Mononuclear cell (primary cell): Measurements from ENCODE around the gene GRK3. TPM values are rescaled to one million over a fixed set of nuclear protein-coding genes. Genes with fewer than 3 reads are reported as not detected.
"Not testable (repeated sequence)": the region's sequence is repeated elsewhere in the genome, so short reads cannot be mapped to it uniquely, and the experiment has no call there.

Experiments
- H3K27me3 ChIP-seq: 2 replicates; pipeline ENCODE4 v1.6.0; 2011; ENCODE audit warnings: low read length, control low read depth; ENCODE audit not compliant: insufficient read depth
- H3K4me1 ChIP-seq: 2 replicates; pipeline ENCODE4 v1.5.1; 2011; ENCODE audit warnings: mild to moderate bottlenecking, low read length, control low read depth; ENCODE audit not compliant: insufficient read depth
- H3K4me3 ChIP-seq: 2 replicates; pipeline ENCODE4 v1.5.1; 2011; ENCODE audit warnings: mild to moderate bottlenecking, low read length, moderate library complexity
- H3K9me3 ChIP-seq: 2 replicates; pipeline ENCODE4 v1.5.1; 2011; ENCODE audit warnings: low read depth, mild to moderate bottlenecking, control low read depth, low read length
- total RNA-seq: library from RNA; depleted of rRNA; stranded (reverse); fragments of >200 nt; gene quantifications from one replicate; pipeline ENCODE4 v1.2.3, GENCODE V29; 2012

The GRK3 gene
- total RNA-seq, 1 donor = 21.0 TPM

GRCh38 chr22:25695146-25695545, 130.7 kb downstream of the GRK3 start:
- Histone ChIP-seq H3K4me3 (no peak overlapping the region), H3K4me1 (no peaks in the 10 kb centered on the region), H3K9me3 (no peaks in the 10 kb centered on the region), H3K27me3 (no peaks in the 10 kb centered on the region)

GRCh38 chr22:25696763-25697162, 132.3 kb downstream of the GRK3 start:
- H3K9me3 ChIP-seq = no peaks in the 10 kb centered on the region
- no peaks in the 10 kb centered on the region for H3K27me3 ChIP-seq
- no peak overlapping the region for H3K4me3 ChIP-seq
- H3K4me1 ChIP-seq = no peaks in the 10 kb centered on the region

GRCh38 chr22:25697181-25697664, 132.7 kb downstream of the GRK3 start:
- Histone ChIP-seq H3K27me3 (no peaks in the 10 kb centered on the region), H3K4me1 (no peaks in the 10 kb centered on the region), H3K4me3 (no peak overlapping the region), H3K9me3 (no peaks in the 10 kb centered on the region)

- Histone ChIP-seq H3K4me1 (no peaks in the 10 kb centered on the region), H3K9me3 (no peaks in the 10 kb centered on the region), H3K4me3 (no peak overlapping the region), H3K27me3 (no peaks in the 10 kb centered on the region)
Measured at GRCh38 chr22:25697978-25698377, 133.5 kb downstream of the GRK3 start.

GRCh38 chr22:25698461-25698860, 134.0 kb downstream of the GRK3 start:
- Histone ChIP-seq H3K27me3 (no peaks in the 10 kb centered on the region), H3K9me3 (no peaks in the 10 kb centered on the region), H3K4me1 (no peaks in the 10 kb centered on the region), H3K4me3 (no peak overlapping the region)

GRCh38 chr22:25698978-25699377, 134.5 kb downstream of the GRK3 start:
- Histone ChIP-seq H3K4me1 (no peaks in the 10 kb centered on the region), H3K4me3 (no peak overlapping the region), H3K27me3 (no peaks in the 10 kb centered on the region), H3K9me3 (no peaks in the 10 kb centered on the region)

- H3K9me3 ChIP-seq = no peaks in the 10 kb centered on the region
- H3K4me1 ChIP-seq = no peaks in the 10 kb centered on the region
- no peaks in the 10 kb centered on the region for H3K27me3 ChIP-seq
- no peak overlapping the region for H3K4me3 ChIP-seq
Measured at GRCh38 chr22:25701056-25701780, 136.7 kb downstream of the GRK3 start.

- H3K4me3 ChIP-seq = no peak overlapping the region
- no peaks in the 10 kb centered on the region for H3K4me1 ChIP-seq
- H3K9me3 ChIP-seq = no peaks in the 10 kb centered on the region
- no peaks in the 10 kb centered on the region for H3K27me3 ChIP-seq
Measured at GRCh38 chr22:25702040-25702439, 137.6 kb downstream of the GRK3 start.

- no peaks in the 10 kb centered on the region for H3K4me1 ChIP-seq
- H3K9me3 ChIP-seq = no peaks in the 10 kb centered on the region
- H3K4me3 ChIP-seq = no peak overlapping the region
- no peaks in the 10 kb centered on the region for H3K27me3 ChIP-seq
Measured at GRCh38 chr22:25702571-25703167, 138.2 kb downstream of the GRK3 start.

- Histone ChIP-seq H3K27me3 (no peaks in the 10 kb centered on the region), H3K4me3 (no peak overlapping the region), H3K9me3 (no peaks in the 10 kb centered on the region), H3K4me1 (no peaks in the 10 kb centered on the region)
Measured at GRCh38 chr22:25704701-25705100, 140.2 kb downstream of the GRK3 start.

- no peaks in the 10 kb centered on the region for H3K4me1 ChIP-seq
- no peak overlapping the region for H3K4me3 ChIP-seq
- H3K27me3 ChIP-seq = no peaks in the 10 kb centered on the region
- no peaks in the 10 kb centered on the region for H3K9me3 ChIP-seq
Measured at GRCh38 chr22:25706197-25706596, 141.7 kb downstream of the GRK3 start.

GRCh38 chr22:25708430-25708829, 144.0 kb downstream of the GRK3 start:
- not testable (repeated sequence) for H3K4me3 ChIP-seq, H3K27me3 ChIP-seq, H3K4me1 ChIP-seq, H3K9me3 ChIP-seq

- Histone ChIP-seq H3K4me1 (no peaks in the 10 kb centered on the region), H3K9me3 (no peaks in the 10 kb centered on the region), H3K4me3 (no peak overlapping the region), H3K27me3 (no peaks in the 10 kb centered on the region)
Measured at GRCh38 chr22:25709758-25710157, 145.3 kb downstream of the GRK3 start.

- H3K27me3 ChIP-seq = no peaks in the 10 kb centered on the region
- H3K4me1 ChIP-seq = no peaks in the 10 kb centered on the region
- no peaks in the 10 kb centered on the region for H3K9me3 ChIP-seq
- H3K4me3 ChIP-seq = no peak overlapping the region
Measured at GRCh38 chr22:25710501-25710900, 146.0 kb downstream of the GRK3 start.

GRCh38 chr22:25711491-25711890, 147.0 kb downstream of the GRK3 start:
- H3K4me3 ChIP-seq = no peak overlapping the region
- no peaks in the 10 kb centered on the region for H3K9me3 ChIP-seq
- no peaks in the 10 kb centered on the region for H3K27me3 ChIP-seq
- H3K4me1 ChIP-seq = no peaks in the 10 kb centered on the region
